ENCODE data around the gene PRKAG2.

The PRKAG2 gene

DNA sequence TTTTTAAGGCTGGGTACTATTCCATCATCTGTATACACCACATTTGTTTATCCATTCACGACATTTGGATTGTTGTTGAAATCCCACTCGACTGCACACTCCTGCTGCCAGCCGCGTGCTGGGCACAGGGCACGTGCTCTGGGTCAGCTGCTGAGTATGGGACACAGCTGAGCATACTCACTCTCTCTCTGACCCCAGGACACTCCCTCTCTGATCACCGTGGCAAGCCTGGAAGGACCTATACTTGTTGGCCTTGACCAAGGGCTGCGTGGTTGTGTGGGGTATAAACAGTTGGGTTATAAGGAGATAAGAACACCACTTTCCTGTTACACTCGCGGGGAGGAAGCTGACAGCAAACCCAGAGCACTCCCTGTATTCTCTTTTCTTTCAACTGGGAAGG lies 204.2 kb downstream of the PRKAG2 start:
- Histone ChIP-seq H3K4me3 (ENCODE audit: low read depth, low read length) (no peak overlapping the region), H3K9me3 (no peaks in the 10 kb centered on the region), H3K27me3 (no peaks in the 10 kb centered on the region), H3K4me1 (peaks cover 6% of the 10 kb centered on the region; the same call in 1 of the 2 replicates), H3K36me3 (no peaks in the 10 kb centered on the region)
- TF ChIP-seq, protein P1, sequence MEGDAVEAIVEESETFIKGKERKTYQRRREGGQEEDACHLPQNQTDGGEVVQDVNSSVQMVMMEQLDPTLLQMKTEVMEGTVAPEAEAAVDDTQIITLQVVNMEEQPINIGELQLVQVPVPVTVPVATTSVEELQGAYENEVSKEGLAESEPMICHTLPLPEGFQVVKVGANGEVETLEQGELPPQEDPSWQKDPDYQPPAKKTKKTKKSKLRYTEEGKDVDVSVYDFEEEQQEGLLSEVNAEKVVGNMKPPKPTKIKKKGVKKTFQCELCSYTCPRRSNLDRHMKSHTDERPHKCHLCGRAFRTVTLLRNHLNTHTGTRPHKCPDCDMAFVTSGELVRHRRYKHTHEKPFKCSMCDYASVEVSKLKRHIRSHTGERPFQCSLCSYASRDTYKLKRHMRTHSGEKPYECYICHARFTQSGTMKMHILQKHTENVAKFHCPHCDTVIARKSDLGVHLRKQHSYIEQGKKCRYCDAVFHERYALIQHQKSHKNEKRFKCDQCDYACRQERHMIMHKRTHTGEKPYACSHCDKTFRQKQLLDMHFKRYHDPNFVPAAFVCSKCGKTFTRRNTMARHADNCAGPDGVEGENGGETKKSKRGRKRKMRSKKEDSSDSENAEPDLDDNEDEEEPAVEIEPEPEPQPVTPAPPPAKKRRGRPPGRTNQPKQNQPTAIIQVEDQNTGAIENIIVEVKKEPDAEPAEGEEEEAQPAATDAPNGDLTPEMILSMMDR (IDR thresholded peaks at IDR 0.05; ENCODE audit: low read depth, low read length), result no peak
- DNase-seq, result no peak

DNA sequence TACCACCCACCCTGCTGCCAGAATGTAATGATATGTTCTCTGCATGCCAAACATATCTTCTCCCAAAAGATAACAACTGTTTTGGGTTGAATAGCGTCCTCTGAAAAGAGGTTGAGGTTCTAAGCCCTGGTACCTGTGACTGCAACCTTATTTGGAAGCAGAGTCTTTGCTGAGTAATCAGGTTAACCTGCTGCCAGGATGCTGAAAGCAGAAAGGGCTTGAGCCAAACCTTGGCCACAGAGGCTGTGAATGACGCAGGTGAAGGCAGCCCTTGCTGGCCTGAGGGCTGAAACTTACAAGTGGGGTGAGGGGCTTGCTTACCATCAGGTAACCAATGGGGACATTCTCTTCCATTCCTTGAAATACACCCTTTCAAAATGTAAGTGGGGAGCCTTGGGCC lies 205.4 kb downstream of the PRKAG2 start:
- DNase-seq, result no peak
- Histone ChIP-seq H3K4me3 (ENCODE audit: low read depth, low read length) (no peak overlapping the region), H3K27me3 (no peaks in the 10 kb centered on the region), H3K4me1 (peaks cover 6% of the 10 kb centered on the region; the same call in 1 of the 2 replicates), H3K36me3 (no peaks in the 10 kb centered on the region), H3K9me3 (no peaks in the 10 kb centered on the region)
- TF ChIP-seq, protein P1 (IDR thresholded peaks at IDR 0.05; ENCODE audit: low read depth, low read length), result no peak

DNA sequence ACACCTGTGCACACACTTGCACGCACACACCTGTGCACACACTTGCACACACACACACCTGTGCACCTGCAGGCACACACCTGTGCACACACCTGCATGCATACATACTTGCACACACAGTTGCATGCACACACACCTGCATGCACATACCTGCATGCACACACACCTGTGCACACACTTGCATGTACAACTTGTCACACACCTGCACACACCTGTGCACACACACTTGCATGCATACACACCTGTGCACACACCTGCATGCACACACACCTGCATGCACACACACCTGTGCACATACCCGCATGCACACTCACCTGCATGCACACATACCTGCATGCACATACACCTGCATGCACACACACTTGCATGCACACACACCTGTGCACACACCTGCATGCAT lies 207.2 kb downstream of the PRKAG2 start:
- H3K27me3 ChIP-seq, result no peaks in the 10 kb centered on the region
- TF ChIP-seq, protein P1 (IDR thresholded peaks at IDR 0.05; ENCODE audit: low read depth, low read length), result no peak
- peaks cover 6% of the 10 kb centered on the region; the same call in 1 of the 2 replicates for H3K4me1 ChIP-seq
- H3K4me3 ChIP-seq (ENCODE audit: low read depth, low read length), result no peak overlapping the region
- H3K9me3 ChIP-seq, result no peaks in the 10 kb centered on the region
- DNase-seq, result no peak
- no peaks in the 10 kb centered on the region for H3K36me3 ChIP-seq

DNA sequence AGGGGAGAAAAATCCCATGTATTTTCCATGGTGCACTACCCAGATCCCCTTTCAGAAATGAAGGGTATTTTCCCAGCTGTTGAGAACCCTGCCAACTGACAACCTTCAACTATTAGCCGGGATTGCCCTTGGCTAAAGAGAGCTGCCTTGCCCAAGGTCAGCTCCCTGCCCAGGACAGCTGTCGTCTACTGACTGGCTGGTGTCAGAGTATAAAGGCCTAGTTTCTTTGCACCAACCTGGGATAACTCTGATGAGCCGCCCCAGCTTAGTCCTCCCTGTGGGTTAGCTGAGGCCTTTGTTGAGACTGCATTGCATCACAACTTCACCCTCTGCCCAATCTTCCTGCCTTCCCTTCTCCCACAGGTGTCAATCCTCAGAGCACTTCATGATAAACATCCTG lies 210.0 kb downstream of the PRKAG2 start:
- no peak for DNase-seq
- H3K4me3 ChIP-seq (ENCODE audit: low read depth, low read length), result no peak overlapping the region
- no peaks in the 10 kb centered on the region for H3K36me3 ChIP-seq
- no peaks in the 10 kb centered on the region for H3K4me1 ChIP-seq
- TF ChIP-seq, protein P1 (IDR thresholded peaks at IDR 0.05; ENCODE audit: low read depth, low read length), result no peak
- no peaks in the 10 kb centered on the region for H3K9me3 ChIP-seq
- no peaks in the 10 kb centered on the region for H3K27me3 ChIP-seq

DNA sequence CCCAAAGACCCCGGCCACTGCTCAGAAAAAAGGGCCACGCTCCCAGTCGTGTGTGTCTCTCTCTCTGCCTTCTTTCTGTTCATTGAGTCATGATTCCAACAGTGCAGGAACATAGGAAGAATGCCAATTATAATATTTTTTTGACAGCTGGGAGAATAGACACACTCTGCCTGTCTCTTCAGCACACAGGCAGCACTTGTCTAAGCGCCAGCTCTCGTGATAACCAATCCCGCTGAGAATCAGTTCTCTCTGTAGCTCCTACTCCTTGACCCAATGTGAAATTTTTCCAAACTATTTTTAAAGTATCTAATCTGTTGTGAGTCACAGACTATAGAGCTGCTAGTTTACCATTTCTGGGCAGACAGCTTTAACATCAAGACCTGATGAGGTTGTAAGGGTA lies 211.5 kb downstream of the PRKAG2 start:
- no peaks in the 10 kb centered on the region for H3K36me3 ChIP-seq
- H3K4me3 ChIP-seq (ENCODE audit: low read depth, low read length), result no peak overlapping the region
- no peaks in the 10 kb centered on the region for H3K9me3 ChIP-seq
- no peaks in the 10 kb centered on the region for H3K27me3 ChIP-seq
- TF ChIP-seq, protein P1 (IDR thresholded peaks at IDR 0.05; ENCODE audit: low read depth, low read length), result no peak
- no peaks in the 10 kb centered on the region for H3K4me1 ChIP-seq
- no peak for DNase-seq

DNA sequence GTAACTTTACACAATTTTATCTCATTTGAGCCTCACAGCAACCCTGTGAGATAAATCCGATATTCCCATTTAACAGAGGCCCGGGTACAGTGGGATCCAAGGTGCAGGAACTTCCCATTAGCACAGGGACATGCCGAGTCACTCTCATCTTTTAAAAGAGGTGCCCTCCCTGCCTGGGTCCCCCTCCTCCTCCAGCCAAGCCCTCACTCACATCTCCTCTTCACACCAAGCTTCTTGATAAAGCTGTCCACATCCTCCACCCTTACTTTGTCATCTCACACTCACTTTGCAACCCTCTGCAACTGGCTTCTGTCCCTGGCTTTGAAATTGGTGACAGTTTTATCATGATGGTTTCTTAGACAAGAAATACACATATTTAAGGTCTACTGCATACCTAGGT lies 212.6 kb downstream of the PRKAG2 start:
- Histone ChIP-seq H3K4me1 (no peaks in the 10 kb centered on the region), H3K36me3 (no peaks in the 10 kb centered on the region), H3K4me3 (ENCODE audit: low read depth, low read length) (no peak overlapping the region), H3K27me3 (no peaks in the 10 kb centered on the region), H3K9me3 (no peaks in the 10 kb centered on the region)
- TF ChIP-seq, protein P1 (IDR thresholded peaks at IDR 0.05; ENCODE audit: low read depth, low read length), result no peak
- DNase-seq, result no peak

All from BE2C (cell line).